ENCODE results near the gene ATXN1. TPM values are rescaled to one million over a fixed set of nuclear protein-coding genes. Genes with fewer than 3 reads are reported as not detected.

The ATXN1 gene
- total and polyA plus RNA-seq, 2 experiments from 2014 or later, result 14.2 to 20.1 TPM

DNA sequence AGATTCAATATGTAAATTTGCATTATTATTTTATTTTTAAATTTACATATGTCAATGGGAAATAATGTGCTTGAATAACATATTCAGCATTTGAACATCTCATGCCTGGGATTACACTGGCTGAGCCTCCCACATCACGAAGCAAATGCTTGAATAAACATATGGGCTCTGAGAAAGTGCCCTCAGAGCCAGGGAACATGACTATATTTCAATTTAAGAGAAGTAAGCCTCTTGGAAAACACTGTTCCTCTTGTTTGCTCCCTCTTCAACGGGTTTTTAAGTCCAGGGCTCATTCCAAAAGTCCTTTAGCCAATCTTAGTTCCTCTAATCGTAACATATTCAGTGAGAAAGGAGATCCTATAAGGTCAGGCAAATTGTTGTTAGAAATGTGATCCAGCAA, 400.9 kb downstream of the ATXN1 start:
- Histone ChIP-seq H3K9ac (no peak overlapping the region), H3K27ac (no peak overlapping the region), H3K79me2 (ENCODE audit: insufficient read depth) (no peaks in the 10 kb centered on the region), H3K27me3 (replicated peaks; ENCODE audit: insufficient read depth) (no peaks in the 10 kb centered on the region), H3K9me3 (ENCODE audit: low read depth) (no peaks in the 10 kb centered on the region), H4K20me1 (ENCODE audit: insufficient read depth) (no peaks in the 10 kb centered on the region), H2AFZ (no peak overlapping the region), H3K4me1 (ENCODE audit: insufficient read depth) (peaks cover 4% of the 10 kb centered on the region; the same call in 1 of the 2 replicates), H3K4me2 (ENCODE audit: unreplicated experiment) (no peak overlapping the region), H3K9me2 (ENCODE audit: insufficient read depth) (no peaks in the 10 kb centered on the region), H3F3A (ENCODE audit: insufficient read depth) (no peaks in the 10 kb centered on the region), H3K36me3 (ENCODE audit: low read depth) (no peaks in the 10 kb centered on the region), H3K4me3 (no peak overlapping the region)
- TF ChIP-seq EZH2phosphoT487 (IDR thresholded peaks at IDR 0.05; ENCODE audit: insufficient read depth, low read depth) (no peak), EZH2 (IDR thresholded peaks at IDR 0.05; ENCODE audit: insufficient read depth, poor library complexity, severe bottlenecking) (no peak)
- 54 to 58% methylated on average over 3 of the region's 3 CpGs for WGBS, 2 experiments (ENCODE audit: low coverage in 1 of 2, low lambda C conversion rate in 2 of 2, missing lambda C conversion rate in 2 of 2)
- no peak for DNase-seq
- in situ Hi-C loops (cut with MboI), result no loop called here

DNA sequence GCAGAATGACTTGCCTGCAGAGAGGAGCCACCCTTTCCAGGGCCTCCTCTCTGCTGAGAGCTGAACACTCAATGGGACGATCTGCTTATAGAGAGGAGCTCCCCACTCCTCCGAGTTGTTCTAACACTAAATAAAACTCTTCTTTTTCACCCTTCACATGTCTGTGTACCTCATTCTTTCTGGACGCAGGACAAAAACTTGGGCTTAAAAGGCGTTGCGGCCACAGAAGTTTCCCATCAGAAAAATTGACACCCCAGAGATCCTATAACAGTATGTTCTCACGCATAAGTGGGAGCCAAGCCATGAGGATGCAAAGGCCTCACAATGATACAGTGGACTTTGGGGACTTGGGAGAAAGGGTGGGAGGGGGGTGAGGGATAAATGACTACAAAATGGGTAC, 401.7 kb downstream of the ATXN1 start:
- in situ Hi-C loops (cut with MboI), result no loop called here
- H2AFZ ChIP-seq, result no peak overlapping the region
- no peaks in the 10 kb centered on the region for H3K27me3 ChIP-seq (replicated peaks; ENCODE audit: insufficient read depth)
- no peak for DNase-seq
- no peak for TF ChIP-seq EZH2 (IDR thresholded peaks at IDR 0.05; ENCODE audit: insufficient read depth, poor library complexity, severe bottlenecking)
- TF ChIP-seq EZH2phosphoT487 (IDR thresholded peaks at IDR 0.05; ENCODE audit: insufficient read depth, low read depth), result no peak
- no peaks in the 10 kb centered on the region for H3K79me2 ChIP-seq (ENCODE audit: insufficient read depth)
- WGBS, 2 experiments (ENCODE audit: low coverage in 1 of 2, low lambda C conversion rate in 2 of 2, missing lambda C conversion rate in 2 of 2), result 93 to 97% methylated on average over 6 of the region's 6 CpGs
- no peaks in the 10 kb centered on the region for H3F3A ChIP-seq (ENCODE audit: insufficient read depth)
- no peaks in the 10 kb centered on the region for H3K9me2 ChIP-seq (ENCODE audit: insufficient read depth)
- H3K9ac ChIP-seq, result no peak overlapping the region
- no peak overlapping the region for H3K4me2 ChIP-seq (ENCODE audit: unreplicated experiment)
- no peak overlapping the region for H3K4me3 ChIP-seq
- no peaks in the 10 kb centered on the region for H3K9me3 ChIP-seq (ENCODE audit: low read depth)
- H3K4me1 ChIP-seq (ENCODE audit: insufficient read depth), result peaks cover 4% of the 10 kb centered on the region; the same call in 1 of the 2 replicates
- H3K27ac ChIP-seq, result no peak overlapping the region
- no peaks in the 10 kb centered on the region for H3K36me3 ChIP-seq (ENCODE audit: low read depth)
- H4K20me1 ChIP-seq (ENCODE audit: insufficient read depth), result no peaks in the 10 kb centered on the region

DNA sequence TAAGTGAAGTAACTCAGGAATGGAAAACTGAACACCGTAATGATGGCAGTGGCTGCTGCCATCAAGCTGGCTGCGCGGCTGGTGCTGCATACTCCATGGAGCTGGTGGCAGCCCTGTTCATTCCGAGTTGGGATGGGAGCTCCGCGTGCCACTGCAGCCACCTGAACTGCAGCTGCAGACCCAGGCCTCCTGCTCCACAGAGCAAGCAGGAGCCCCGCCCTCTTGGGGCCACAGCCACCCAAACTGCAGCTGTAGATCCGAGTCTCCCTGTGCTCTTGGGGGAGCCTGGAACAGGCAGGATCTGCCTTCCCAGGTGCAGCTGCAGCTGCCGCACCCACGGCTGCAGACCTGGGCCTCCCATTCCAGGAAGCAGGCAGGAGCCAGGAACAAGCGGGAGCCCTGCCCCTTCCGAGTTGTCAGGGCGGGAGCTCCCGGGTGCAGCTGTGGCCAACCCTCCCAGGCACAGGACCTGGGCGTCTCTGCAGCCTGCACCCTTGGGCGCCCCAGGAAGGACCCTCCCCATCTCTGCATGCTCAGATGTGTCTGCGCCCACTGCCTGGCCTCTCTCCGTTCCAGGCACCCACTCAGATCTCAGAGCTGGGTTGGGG, 402.6 kb downstream of the ATXN1 start:
- no peak for DNase-seq
- no peaks in the 10 kb centered on the region for H3K9me3 ChIP-seq (ENCODE audit: low read depth)
- no peaks in the 10 kb centered on the region for H3K27me3 ChIP-seq (replicated peaks; ENCODE audit: insufficient read depth)
- peaks cover 4% of the 10 kb centered on the region; the same call in 1 of the 2 replicates for H3K4me1 ChIP-seq (ENCODE audit: insufficient read depth)
- H3K4me2 ChIP-seq (ENCODE audit: unreplicated experiment), result no peak overlapping the region
- H3F3A ChIP-seq (ENCODE audit: insufficient read depth), result no peaks in the 10 kb centered on the region
- H4K20me1 ChIP-seq (ENCODE audit: insufficient read depth), result no peaks in the 10 kb centered on the region
- 64 to 78% methylated on average over 11 to 18 of the region's 18 CpGs for WGBS, 2 experiments (ENCODE audit: low coverage in 1 of 2, low lambda C conversion rate in 2 of 2, missing lambda C conversion rate in 2 of 2)
- in situ Hi-C loops (cut with MboI), result no loop called here
- no peaks in the 10 kb centered on the region for H3K79me2 ChIP-seq (ENCODE audit: insufficient read depth)
- H3K9ac ChIP-seq, result no peak overlapping the region
- H2AFZ ChIP-seq, result no peak overlapping the region
- no peaks in the 10 kb centered on the region for H3K36me3 ChIP-seq (ENCODE audit: low read depth)
- H3K9me2 ChIP-seq (ENCODE audit: insufficient read depth), result no peaks in the 10 kb centered on the region
- no peak overlapping the region for H3K4me3 ChIP-seq
- TF ChIP-seq EZH2 (IDR thresholded peaks at IDR 0.05; ENCODE audit: insufficient read depth, poor library complexity, severe bottlenecking), result no peak
- no peak for TF ChIP-seq EZH2phosphoT487 (IDR thresholded peaks at IDR 0.05; ENCODE audit: insufficient read depth, low read depth)
- no peak overlapping the region for H3K27ac ChIP-seq

DNA sequence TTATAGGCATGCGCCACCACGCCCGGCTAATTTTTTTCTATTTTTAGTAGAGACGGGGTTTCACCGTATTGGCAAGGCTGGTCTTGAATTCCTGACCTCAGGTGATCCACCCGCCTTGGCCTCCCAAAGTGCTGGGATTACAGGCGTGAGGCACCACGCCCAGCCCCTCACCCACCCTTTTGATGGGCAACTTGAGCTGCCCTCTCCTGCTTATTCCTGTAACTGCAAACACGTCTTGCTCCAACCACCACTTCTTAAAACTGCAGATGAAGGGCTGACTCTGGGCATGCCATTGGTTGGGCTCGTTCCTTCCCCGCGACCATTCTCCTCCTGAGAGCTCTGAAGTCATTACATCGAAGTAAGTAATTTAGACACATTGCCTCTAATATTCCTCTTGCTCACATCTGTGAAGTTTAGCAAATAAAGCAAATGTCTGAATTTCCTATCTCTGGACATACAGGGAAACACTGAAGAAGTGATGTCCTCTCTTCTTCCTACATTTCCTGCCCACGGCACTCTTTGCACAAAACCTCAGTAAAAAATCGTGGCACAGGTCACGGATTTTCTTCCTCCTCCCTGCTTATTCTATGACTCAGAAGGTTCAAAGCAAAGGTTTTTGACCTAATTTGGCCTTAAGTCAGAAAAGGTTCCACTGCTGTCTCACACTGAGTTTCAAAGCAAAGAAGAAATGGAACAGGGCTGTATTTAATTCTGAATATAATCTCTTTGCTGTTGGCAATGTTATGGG, 405.4 kb downstream of the ATXN1 start:
- H3K9ac ChIP-seq, result no peak overlapping the region
- peak; percentile 18 for DNase-seq
- TF ChIP-seq EZH2 (IDR thresholded peaks at IDR 0.05; ENCODE audit: insufficient read depth, poor library complexity, severe bottlenecking) (no peak), EZH2phosphoT487 (IDR thresholded peaks at IDR 0.05; ENCODE audit: insufficient read depth, low read depth) (no peak)
- peaks cover 26% of the 10 kb centered on the region for H3K4me1 ChIP-seq (ENCODE audit: insufficient read depth)
- no peaks in the 10 kb centered on the region for H3K9me3 ChIP-seq (ENCODE audit: low read depth)
- no peak overlapping the region for H3K4me3 ChIP-seq
- no peaks in the 10 kb centered on the region for H3K36me3 ChIP-seq (ENCODE audit: low read depth)
- no peak overlapping the region for H2AFZ ChIP-seq
- 93% methylated on average over 16 of the region's 16 CpGs for WGBS, 2 experiments (ENCODE audit: low coverage in 1 of 2, low lambda C conversion rate in 2 of 2, missing lambda C conversion rate in 2 of 2)
- no peak overlapping the region for H3K4me2 ChIP-seq (ENCODE audit: unreplicated experiment)
- H3F3A ChIP-seq (ENCODE audit: insufficient read depth), result peaks cover 25% of the 10 kb centered on the region
- no peaks in the 10 kb centered on the region for H4K20me1 ChIP-seq (ENCODE audit: insufficient read depth)
- H3K79me2 ChIP-seq (ENCODE audit: insufficient read depth), result no peaks in the 10 kb centered on the region
- in situ Hi-C loops (cut with MboI), result no loop called here
- H3K27me3 ChIP-seq (replicated peaks; ENCODE audit: insufficient read depth), result no peaks in the 10 kb centered on the region
- no peaks in the 10 kb centered on the region for H3K9me2 ChIP-seq (ENCODE audit: insufficient read depth)
- no peak overlapping the region for H3K27ac ChIP-seq

Data from GM23248 (cell line).